ENCODE results near the gene AFTPH.
A peak's percentile ranks its signal among the peaks of the same experiment; 100 is the strongest.

The AFTPH gene

GRCh38 chr2:64523666-64524603 is at the start of gene AFTPH:
Gene AFTPH (plus strand): TSS chr2:64524328. CDS start chr2:64551475, 27,147 bp downstream.
- DNase-seq = peak; percentile 100

- no peak for DNase-seq
Measured at GRCh38 chr2:64474636-64475035, 49.5 kb upstream of the AFTPH start.

GRCh38 chr2:64477037-64477436 is 47.1 kb upstream of the AFTPH start:
- no peak for DNase-seq

GRCh38 chr2:64477979-64478378 is 46.1 kb upstream of the AFTPH start:
- no peak for DNase-seq

GRCh38 chr2:64478502-64479230 is 45.5 kb upstream of the AFTPH start:
- no peak for DNase-seq

GRCh38 chr2:64479259-64480117 is 44.6 kb upstream of the AFTPH start:
- no peak for DNase-seq

- no peak for DNase-seq
Measured at GRCh38 chr2:64481665-64482064, 42.5 kb upstream of the AFTPH start.

GRCh38 chr2:64482243-64482642 is 41.9 kb upstream of the AFTPH start:
- DNase-seq = no peak

GRCh38 chr2:64482765-64483504 is 41.2 kb upstream of the AFTPH start:
- DNase-seq = no peak

GRCh38 chr2:64485331-64485730 is 38.8 kb upstream of the AFTPH start:
- DNase-seq = no peak

GRCh38 chr2:64485961-64486360 is 38.2 kb upstream of the AFTPH start:
- no peak for DNase-seq

GRCh38 chr2:64487256-64488049 is 36.7 kb upstream of the AFTPH start:
- DNase-seq = no peak

- peak; percentile 83 for DNase-seq
Measured at GRCh38 chr2:64488050-64488974, 35.8 kb upstream of the AFTPH start.

- DNase-seq = no peak
Measured at GRCh38 chr2:64489081-64489751, 34.9 kb upstream of the AFTPH start.

- no peak for DNase-seq
Measured at GRCh38 chr2:64491426-64491825, 32.7 kb upstream of the AFTPH start.

- no peak for DNase-seq
Measured at GRCh38 chr2:64492272-64492671, 31.9 kb upstream of the AFTPH start.

- DNase-seq = no peak
Measured at GRCh38 chr2:64492821-64493220, 31.3 kb upstream of the AFTPH start.

- no peak for DNase-seq
Measured at GRCh38 chr2:64493788-64494187, 30.3 kb upstream of the AFTPH start.

- no peak for DNase-seq
Measured at GRCh38 chr2:64498438-64498837, 25.7 kb upstream of the AFTPH start.

GRCh38 chr2:64500549-64500948 is 23.6 kb upstream of the AFTPH start:
- DNase-seq = no peak
